Stimulated activated CD8-positive, alpha-beta memory T cell treated with anti-CD3 and anti-CD28 coated beads, Interleukin-7, amount 100 ng/mL, for 48 hours (primary cell): Measurements from ENCODE around the gene CACNA2D1.
"Not testable (repeated sequence)": the region's sequence is repeated elsewhere in the genome, so short reads cannot be mapped to it uniquely, and the experiment has no call there.

Experiments
- DNase-seq, 2 donors: peaks; one replicate each; pipeline ENCODE4 v3.0.0-alpha.2; 2020; ENCODE audit warnings: low read depth in 1 of 2; ENCODE audit errors: extremely low read depth in 1 of 2

CACNA2D1 gene

DNA sequence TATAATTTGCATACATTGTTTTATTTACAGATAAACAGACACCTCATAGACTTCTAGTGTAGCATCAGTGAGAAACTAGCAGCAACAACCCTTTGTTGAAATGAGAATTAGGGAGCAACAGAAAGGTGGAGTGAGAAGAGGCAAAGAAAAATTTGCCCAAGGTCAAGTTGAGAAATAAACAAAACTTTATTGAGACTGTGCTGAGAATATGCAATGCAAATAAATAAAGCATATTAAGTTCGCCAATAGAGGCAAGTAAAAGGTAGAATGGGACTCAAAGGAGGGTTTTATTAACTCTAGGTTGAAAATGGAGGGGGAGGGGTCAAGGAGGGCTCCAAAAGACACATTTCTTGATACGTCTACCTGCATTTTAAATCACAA, 49.7 kb downstream of the CACNA2D1 start:
- DNase-seq, result no peak

DNA sequence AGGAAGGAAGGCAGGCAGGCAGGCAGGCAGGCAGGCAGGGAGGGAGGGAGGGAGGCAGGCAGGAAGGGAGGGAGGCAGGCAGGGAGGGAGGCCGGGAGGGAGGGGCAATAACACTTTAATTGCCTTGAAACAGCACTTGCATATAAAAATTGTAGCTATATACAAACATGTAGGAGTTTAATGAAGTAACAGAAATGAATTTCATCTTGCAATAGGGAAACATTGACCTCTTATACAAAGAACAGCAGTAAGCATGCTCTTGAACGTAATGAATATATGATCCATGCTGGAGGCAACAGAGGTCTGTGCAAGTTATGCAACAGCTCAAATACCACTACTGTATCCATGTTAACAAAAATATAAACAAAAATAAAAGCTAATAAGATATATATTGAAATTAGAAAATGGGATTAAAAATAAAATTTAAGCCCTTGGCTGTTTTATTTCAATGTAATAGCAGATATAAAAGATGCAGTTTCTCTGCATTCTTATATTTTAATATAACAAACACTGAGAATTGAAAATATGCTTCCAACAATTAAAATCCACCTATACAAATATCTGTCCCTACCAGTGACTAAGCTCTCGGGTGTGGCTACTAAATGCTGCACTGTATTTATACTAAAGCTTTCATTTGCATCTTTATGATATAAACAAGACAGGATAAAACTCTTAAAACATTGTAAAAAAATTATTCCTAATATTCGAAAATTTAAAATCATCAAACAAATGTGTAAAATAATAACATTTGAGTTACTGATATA, 50.3 kb downstream of the CACNA2D1 start:
- no peak for DNase-seq

DNA sequence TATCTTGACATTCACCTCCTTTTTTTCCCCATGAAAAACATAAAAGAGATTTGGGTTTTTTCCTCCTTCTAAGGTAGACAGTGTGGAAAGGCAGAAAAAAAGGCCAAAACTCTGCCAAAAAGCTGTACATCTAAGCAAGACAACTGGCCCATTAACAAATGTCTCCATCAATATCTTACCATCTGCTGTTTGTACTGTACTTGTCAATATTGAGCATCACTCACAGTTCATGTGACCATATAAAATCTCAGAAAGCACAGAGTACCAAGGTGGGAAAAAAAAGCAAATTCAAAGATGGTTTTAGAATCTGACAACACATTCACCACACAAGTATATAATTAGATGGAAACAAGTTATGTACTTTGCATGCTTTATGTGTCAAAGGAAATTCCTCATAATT, 52.6 kb downstream of the CACNA2D1 start:
- no peak for DNase-seq

DNA sequence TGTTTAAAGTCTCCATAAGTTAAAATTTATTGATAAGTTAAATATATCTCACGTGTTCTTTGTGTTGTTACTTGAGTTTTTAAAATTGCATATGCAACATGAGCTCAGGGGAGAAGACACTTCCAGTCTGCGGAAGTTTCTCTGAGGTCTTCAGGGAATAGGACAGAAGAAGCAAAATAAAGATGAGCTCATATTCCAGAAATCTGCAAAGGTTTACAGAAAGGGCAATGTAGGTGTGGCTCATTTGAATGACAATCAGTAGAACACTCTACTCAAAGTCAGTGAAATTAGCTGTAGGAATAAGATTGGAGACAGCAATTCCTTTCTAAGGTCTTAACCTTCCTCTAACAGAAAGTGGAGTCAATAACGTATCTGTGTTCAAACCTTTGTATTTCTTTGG, 53.7 kb downstream of the CACNA2D1 start:
- DNase-seq, result no peak

DNA sequence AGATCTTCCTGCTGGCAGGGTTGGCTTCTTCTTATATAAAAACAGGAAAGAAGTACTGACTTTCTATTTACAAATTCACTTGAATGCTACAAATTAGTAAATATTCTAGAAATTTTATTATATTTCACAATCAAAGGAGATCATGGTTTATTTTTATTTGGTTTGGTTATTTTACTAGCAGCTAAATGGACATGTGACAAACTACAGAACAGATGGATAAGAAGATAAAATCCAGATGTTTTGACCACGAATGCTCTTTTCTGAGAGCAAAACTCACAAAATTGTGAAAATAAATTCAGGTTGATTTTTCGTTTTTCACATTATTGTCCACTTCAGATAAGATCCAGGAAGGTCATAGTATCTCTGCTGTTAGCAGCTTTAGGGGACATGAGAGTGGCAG, 55.4 kb downstream of the CACNA2D1 start:
- no peak for DNase-seq

DNA sequence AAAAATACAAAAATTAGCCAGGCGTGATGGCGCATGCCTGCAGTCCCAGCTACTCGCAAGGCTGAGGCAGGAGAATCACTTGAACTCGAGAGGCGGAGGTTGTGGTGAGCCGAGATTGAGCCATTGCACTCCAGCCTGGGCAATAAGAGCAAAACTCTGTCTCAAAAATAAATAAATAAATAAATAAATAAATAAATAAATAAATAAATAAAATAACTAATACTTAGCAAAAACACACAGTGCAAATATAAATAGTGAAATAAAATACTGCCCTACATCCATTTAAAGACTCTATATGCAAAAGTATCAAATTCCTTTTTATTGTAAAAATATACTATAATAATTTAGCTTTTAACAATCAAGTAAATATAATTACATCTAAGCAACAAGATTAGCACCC, 57.0 kb downstream of the CACNA2D1 start:
- not testable (repeated sequence) for DNase-seq

DNA sequence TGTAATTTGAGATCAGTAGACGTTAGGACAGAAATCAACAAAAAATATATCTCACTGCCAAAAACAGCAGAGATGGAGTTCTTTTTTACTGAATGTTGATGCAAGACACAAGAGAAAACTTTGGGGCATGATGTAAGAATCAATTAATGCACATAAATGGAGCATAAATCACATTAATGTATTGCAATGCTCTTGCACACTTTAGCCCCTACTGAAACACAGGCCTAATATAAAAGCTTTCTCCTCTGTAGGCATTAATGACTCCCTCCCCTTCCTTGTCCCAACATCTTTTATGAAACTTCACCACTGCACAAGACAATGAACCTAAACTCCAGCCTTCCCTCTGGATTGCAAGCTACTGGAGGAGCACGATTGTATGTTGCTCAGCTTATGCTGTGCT, 58.8 kb downstream of the CACNA2D1 start:
- DNase-seq, result no peak

DNA sequence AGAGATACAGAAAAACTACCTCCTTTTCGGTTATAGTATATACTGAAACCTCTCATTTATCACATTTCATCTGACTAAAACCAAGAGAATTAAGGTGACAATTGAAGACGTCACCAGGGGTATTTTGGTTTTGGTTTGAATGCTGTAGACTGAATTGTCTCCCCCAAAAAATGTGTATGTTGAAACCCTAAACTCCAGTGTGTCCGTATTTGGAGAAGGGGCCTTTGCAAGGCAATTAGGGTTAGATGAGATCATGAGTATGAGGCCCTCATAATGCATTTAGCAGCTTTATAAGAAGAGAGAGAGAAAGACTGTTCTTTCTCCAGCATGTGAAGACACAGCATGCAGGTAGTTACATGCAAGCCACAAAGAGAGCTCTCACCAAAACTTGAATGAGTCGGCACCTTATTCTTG, 59.5 kb downstream of the CACNA2D1 start:
- no peak for DNase-seq

DNA sequence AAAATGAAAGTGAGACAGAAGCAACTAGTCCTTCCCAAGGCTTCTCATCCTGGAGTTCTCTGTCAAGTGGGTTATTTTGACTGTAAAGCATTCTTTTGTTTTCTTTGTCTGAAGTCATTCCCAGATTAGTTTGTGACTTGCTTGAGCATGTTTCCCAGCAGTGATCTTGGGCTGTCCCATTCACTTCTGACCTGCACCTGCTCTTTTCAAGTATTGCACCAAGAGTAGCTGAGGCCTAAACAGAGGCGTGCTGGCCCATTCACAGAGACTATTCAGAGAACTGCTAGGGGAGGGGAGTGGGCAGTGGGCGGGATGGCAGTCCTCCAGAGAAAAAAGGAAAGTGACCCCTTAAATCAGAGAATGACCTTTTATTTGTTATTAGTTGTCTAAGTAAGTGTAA, 61.3 kb downstream of the CACNA2D1 start:
- no peak for DNase-seq

DNA sequence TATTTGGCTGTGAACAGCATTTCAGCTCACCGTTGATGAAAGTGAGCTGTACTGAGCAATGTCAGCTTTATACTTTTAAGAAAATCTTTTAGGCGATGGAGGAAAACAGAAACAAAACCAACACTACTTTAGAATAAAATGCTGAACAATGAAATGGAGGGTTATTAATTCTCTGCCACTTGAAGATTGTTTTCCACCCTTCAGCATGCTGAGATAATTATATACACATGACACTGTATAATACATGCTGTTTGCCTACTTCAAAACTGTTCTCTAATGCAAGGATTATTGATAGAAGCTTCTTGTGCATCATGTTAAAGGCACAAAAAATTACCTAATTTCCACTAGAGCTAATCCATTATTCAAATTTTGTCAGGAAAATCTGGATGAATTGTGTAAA, 66.8 kb downstream of the CACNA2D1 start:
- DNase-seq, result no peak

DNA sequence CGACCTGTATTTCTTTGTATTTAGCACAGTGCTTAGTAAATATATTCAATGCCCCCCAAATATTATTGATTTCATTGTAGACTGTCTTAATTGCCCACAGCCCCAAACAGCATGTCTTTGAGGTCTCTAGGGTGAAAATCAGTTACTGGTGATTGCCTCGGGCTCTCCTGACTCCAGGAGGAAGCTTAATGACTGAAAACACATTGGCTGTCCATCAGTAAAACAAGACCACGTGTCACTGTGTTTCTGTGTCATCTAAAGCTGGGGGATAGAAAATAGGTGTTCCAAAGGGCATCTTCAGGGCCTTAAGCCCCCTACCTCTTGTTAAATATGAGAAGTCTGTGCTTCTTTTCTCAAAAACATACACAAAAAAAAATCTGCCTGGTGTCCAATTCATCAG, 67.9 kb downstream of the CACNA2D1 start:
- DNase-seq, result no peak

DNA sequence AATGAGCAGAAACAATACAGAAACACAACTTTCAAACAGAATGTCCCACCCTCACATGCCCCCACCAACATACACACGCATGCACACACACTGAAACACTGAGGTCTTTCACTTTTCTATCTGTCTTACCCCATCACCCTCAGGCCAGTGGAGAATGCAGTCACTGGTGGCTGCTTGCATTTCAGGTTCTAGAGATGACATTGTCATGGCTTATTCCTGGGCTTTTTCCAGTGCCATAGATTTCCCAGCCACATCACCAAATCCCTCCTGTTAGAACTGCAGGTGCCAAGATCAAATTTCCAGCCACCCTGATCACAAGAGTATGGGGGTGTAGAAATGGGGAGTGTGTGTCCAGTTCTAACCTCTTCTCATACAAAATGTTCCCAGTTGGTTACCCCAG, 68.4 kb downstream of the CACNA2D1 start:
- no peak for DNase-seq

DNA sequence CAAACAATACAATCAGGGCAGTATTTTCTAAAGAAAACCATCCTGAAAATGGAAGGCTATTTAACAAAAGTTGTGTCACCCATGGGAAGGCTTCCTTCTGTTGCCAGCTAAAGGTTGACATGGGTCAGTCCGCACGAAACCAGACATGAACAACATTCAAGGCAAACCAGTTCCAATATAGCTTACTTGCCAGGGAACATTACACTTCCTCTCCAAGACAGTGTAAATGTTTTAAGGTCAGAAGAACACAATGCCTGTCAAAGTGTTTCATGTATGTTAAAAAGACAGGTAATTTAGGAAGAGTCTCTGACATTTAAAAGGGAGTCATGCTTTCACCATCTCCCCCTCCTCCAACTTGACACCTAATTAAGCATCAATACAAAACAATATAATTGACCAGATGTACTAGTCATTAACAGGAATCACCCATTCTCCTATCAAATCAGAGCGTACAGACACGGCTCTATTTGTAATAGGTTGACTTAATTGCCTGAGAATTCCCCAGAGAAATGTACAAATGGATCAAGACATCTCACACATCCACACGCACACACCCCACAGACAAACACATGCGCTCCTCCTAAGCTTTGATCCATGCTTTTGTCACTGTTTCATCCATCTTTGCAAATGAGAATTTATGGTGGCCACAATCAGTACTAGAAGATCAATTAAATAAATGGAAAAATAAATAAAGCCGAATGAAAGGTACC, 69.5 kb downstream of the CACNA2D1 start:
- DNase-seq, result no peak

DNA sequence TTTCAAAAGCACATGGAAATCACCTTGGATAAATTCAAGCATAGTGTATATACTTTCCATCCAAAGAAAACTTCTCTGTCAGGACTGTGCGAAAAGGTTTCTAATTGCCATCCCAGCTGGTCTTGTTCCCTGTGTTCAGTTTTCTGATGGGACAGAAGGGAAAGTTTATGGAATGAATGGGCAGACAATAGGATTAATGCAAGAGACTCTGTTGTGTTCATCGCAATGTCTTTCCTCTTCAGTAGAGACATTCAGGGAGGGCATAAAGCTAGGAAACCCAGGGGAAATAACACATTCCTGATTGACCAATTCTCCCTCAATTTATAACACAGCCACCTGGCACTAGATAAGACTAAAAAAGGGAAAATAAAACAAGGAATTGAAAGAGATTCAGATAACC, 78.9 kb downstream of the CACNA2D1 start:
- DNase-seq, result no peak

DNA sequence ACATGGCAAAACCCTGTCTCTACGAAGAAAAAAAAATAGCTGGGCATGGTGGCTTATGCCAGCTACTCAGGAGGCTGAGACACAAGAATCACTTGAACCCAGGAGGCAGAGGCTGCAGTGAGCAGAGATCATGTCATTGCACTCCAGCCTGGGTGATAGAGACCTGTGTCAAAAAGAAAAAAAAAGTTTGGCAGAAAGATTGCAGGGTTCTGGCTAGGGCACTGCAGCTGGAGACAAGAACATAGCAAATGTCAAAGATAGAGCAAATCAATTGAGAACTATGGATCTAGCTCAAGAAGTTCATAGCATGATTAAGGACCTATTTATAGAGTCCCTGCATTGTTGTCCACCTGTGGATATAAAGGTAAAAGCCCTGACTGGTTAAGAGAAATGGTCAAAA, 79.5 kb downstream of the CACNA2D1 start:
- DNase-seq, result no peak

DNA sequence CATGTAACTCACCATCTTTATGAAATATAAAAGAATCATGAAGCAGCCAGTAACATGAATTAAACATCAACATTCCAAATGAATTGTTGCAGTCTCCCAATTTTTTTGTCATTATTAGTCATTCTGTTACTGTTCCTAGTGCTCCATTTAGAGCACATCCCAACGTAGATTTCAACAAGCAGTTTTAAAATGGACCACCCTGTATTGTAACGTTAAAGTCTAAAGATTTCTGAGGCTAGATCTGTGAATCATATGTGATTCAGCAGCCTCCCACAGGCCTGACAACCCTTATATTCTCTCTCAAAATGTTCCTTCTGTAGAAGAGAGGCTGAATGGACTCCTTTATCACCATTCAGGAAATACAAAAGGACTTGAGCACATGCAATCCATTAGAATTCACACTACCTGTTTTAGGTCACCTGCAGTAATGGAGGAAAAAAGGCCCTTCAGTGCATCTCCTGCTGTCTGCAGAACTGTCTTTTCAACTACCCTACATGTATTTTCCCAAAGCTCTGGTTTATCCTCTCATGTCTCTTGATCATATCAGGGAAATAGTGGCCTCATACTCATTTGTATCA, 81.4 kb downstream of the CACNA2D1 start:
- no peak for DNase-seq

DNA sequence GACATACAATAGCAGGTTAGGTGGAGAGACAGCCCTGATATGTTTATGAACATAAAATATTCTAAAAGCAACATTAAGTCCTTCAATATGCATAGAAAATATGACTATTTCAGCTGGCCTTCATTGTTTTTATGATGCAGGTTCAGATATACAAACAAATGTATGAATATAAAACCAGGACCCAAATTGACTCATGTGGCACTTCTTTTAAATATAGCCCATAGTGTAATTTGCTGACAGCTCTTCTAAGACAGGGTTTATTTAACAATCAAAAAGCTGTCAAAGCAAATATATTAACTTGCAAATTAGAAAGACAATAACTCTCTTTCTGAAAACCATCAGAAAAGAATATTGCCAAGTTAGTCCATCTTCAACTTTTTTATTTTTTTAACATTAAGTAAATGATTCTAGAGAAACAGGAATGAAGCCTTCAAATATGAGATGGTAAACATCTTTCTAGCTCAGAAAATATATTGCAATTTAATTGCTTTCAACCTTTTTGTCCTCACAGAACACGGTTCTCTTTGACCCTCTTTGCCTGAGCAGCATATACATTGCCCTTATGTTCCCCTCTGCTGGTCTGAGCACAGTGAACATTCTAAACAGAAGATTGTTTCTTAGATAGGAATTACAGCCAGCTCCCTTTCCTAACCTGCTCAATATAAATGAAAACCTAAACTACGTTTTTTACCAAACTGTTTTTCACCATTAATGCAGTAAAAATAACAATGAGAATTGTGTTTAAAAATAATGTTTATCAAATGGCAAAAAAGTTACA, 82.8 kb downstream of the CACNA2D1 start:
- DNase-seq, result no peak

DNA sequence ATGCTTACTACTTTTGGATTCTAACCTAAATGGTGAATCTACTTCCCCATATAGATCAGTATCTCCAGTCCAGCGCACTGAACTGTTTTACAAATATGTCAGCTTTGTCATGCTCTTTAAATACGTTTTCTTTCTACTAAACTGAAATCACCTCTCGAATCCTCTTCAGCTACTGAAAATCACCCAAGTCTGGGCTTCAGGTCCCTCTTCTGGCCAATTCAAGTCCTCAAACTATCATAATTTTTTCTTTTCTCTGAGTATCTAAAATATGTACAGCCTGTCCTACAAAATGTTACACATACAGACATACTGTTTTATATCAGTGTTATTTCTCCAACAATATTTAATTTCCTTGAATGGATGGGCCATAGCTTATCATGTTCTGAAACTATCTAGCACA, 84.2 kb downstream of the CACNA2D1 start:
- DNase-seq, result no peak

DNA sequence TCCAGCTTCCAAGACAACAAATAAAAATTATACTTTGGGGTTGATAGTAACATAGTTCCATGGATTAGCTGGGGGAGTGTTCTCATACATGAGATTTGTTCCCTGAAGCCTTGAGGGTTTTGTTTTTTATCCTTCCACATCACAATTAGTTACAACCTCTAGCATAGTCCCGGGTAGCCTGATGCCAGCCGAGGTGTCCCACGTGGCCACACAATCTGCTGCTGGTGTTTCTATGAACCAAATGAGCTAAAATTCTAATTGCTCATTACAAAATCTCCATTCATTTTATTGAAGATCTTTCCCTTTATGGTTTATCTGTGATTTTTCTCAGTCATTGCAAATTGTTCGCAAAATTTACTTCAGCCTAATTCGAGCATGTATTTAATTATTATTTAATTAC, 84.7 kb downstream of the CACNA2D1 start:
- no peak for DNase-seq

DNA sequence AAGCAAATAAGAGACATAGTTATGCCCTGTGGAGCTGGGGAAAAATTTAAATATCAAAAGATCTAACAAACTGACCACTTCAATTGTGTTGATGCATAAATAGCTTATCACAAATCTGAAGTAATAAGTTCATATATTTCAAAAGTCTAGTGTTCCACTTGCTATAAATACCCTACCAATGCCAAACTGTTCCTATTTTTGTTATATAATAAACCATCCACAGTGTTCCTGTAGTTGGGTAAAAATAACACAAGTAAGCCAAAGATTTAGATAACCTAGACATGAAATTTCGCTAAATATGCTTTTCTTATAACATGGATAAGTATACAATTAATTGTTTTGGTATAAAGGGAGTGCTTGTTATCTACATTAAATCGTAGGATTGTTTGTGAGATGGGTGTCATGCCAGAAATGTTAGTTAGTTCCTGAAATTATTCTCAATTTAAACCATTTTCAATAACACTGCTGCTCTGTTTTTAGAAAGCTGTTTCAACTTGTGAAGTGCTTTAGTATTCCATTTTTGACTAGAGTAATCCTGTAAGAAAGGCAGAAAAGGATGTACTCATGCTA, 85.5 kb downstream of the CACNA2D1 start:
- no peak for DNase-seq

DNA sequence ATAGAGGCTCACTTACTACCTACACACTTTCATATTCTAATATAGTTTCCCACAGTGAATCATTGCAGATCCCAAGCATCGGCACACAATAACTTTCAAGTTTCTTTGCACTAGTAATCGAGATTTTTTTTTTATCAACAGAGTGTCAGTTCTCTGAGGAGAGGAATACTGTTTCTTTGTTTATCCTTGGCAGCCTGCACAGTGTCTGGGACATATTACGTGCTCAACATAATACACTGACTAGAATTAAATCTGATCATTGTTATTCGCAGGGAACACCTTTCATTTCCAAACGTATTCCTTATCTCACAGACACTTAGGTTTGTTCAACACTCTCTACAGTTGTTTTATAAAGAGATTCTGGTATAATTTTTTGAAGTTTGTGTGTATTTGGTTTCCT, 95.3 kb downstream of the CACNA2D1 start:
- DNase-seq, result no peak
